ENCODE measurements around the gene POPDC2. TPM values are rescaled to one million over a fixed set of nuclear protein-coding genes. Genes with fewer than 3 reads are reported as not detected.

The POPDC2 gene
- total and polyA plus RNA-seq, 10 of the 15 experiments (the other 5 are each of a cell fraction or from before 2014, with no cell fraction given), result 1.8 to 12.7 (median 3.5) TPM

- Histone ChIP-seq H3K9ac (ENCODE audit: control insufficient read depth, insufficient read depth, low read length) (no peak overlapping the region), H2AFZ (ENCODE audit: control insufficient read depth, low read depth, low read length) (no peak overlapping the region), H3K27ac (ENCODE audit: control insufficient read depth, insufficient read depth) (no peak overlapping the region), H3K9me3 (replicated peaks; ENCODE audit: control insufficient read depth, insufficient read depth, low read length) (peaks cover 14% of the 10 kb centered on the region), H3K79me2 (ENCODE audit: control insufficient read depth, insufficient read depth, low read length) (peaks cover 6% of the 10 kb centered on the region), H3K27me3 (replicated peaks in 1 of 2; ENCODE audit: control insufficient read depth in 2 of 2, insufficient read depth in 2 of 2, low read length in 1 of 2) (no peaks in the 10 kb centered on the region), H3K4me2 (ENCODE audit: control insufficient read depth, insufficient read depth) (no peak overlapping the region), H4K20me1 (ENCODE audit: control insufficient read depth, insufficient read depth) (no peaks in the 10 kb centered on the region), H3K4me1 (ENCODE audit: control insufficient read depth, insufficient read depth, low read length) (peaks cover 36% of the 10 kb centered on the region), H3K36me3 (ENCODE audit: control insufficient read depth in 2 of 2, insufficient read depth in 2 of 2, low read length in 1 of 2) (no peaks in the 10 kb centered on the region), H3K4me3 (no peak overlapping the region)
- WGBS (ENCODE audit: insufficient coverage, insufficient replicate concordance, low lambda C conversion rate, missing lambda C conversion rate), result 98% methylated on average over 4 of the region's 5 CpGs
- intact Hi-C loops (cut with micrococcal nuclease; ENCODE audit: unreplicated experiment) (no loop called here), in situ Hi-C loops (cut with MboI) (no loop called here)
- ChIA-PET RAD21 (ENCODE audit: unreplicated experiment) (interaction anchor here (1.3 to 2.2 kb wide), 4 partner anchors 9 to 87 kb away, joined by 3 to 16 read pairs (median 4); partner anchors contain the start of gene ADPRH), CTCF (interaction anchor here (0.9 to 1.3 kb wide), 2 partner anchors 35 to 75 kb away, joined by 3 to 4 read pairs; partner anchors contain the start of gene CD80), SMC1A (ENCODE audit: uncharacterized antibody, unreplicated experiment) (interaction anchor here (1.0 to 4.9 kb wide), 6 partner anchors 9 to 79 kb away, joined by 3 to 41 read pairs (median 13); partner anchors contain the start of gene ADPRH), POLR2A (interaction anchor here (1.0 to 3.5 kb wide), 5 partner anchors 8 to 39 kb away, joined by 3 to 36 read pairs (median 6); partner anchors contain the start of gene ADPRH)
- no TSS peak for BruUV-seq (replicated peaks)
- no peak for FAIRE-seq
- DNase-seq (ENCODE audit: low read depth, low spot score), result no peak
- TF ChIP-seq SUZ12 (IDR thresholded peaks at IDR 0.05; ENCODE audit: unreplicated experiment) (no peak), WRNIP1 (IDR thresholded peaks at IDR 0.05; ENCODE audit: borderline replicate concordance, low read depth, low read length) (no peak), JUNB (IDR thresholded peaks at IDR 0.05) (no peak), SIN3A (IDR thresholded peaks at IDR 0.05; ENCODE audit: low read depth, low read length) (no peak), NR2F1 (conservative IDR thresholded peaks at IDR 0.05) (no peak), ZNF384 (IDR thresholded peaks at IDR 0.05; ENCODE audit: borderline replicate concordance, low read depth, low read length) (no peak), TBL1XR1 (IDR thresholded peaks at IDR 0.05; ENCODE audit: low read depth, low read length) (no peak), STAT1 (conservative IDR thresholded peaks at IDR 0.05) (no peak), TARDBP (IDR thresholded peaks at IDR 0.05; ENCODE audit: borderline replicate concordance) (no peak), EGR1 (IDR thresholded peaks at IDR 0.05; ENCODE audit: borderline replicate concordance in 1 of 2, low read depth in 2 of 2, low read length in 2 of 2) (no peak), ZNF622 (IDR thresholded peaks at IDR 0.05) (no peak), SIX5 (IDR thresholded peaks at IDR 0.05; ENCODE audit: low read depth, low read length, severe bottlenecking) (no peak), NFIC (IDR thresholded peaks at IDR 0.05; ENCODE audit: low read depth, low read length) (no peak), EZH2 (IDR thresholded peaks at IDR 0.05; ENCODE audit: borderline replicate concordance, control insufficient read depth, low read depth, low read length) (no peak)
- TF ChIP-seq, protein P1, sequence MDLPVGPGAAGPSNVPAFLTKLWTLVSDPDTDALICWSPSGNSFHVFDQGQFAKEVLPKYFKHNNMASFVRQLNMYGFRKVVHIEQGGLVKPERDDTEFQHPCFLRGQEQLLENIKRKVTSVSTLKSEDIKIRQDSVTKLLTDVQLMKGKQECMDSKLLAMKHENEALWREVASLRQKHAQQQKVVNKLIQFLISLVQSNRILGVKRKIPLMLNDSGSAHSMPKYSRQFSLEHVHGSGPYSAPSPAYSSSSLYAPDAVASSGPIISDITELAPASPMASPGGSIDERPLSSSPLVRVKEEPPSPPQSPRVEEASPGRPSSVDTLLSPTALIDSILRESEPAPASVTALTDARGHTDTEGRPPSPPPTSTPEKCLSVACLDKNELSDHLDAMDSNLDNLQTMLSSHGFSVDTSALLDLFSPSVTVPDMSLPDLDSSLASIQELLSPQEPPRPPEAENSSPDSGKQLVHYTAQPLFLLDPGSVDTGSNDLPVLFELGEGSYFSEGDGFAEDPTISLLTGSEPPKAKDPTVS (IDR thresholded peaks at IDR 0.05; ENCODE audit: low read depth, low read length), result no peak
- ATAC-seq, result no peak
These were observed 66.3 kb downstream of the POPDC2 start for GRCh38 chr3:119594066-119594465.
